Islet precursor cell (in vitro differentiated cells): ENCODE data around the gene HOXD12.

Experiments used
- DNase-seq: peaks from one replicate; pipeline ENCODE4 v3.0.0-alpha.2; 2018

The HOXD12 gene

GRCh38 chr2:176099728-176100546 is at the start of gene HOXD12:
HOXD12 (plus strand) TSS chr2:176099795; CDS start chr2:176099802, 7 bp downstream.
- peak; percentile 57 for DNase-seq

GRCh38 chr2:176056406-176056805 is 43.2 kb upstream of the HOXD12 start:
- no peak for DNase-seq

GRCh38 chr2:176063958-176064357 is 35.6 kb upstream of the HOXD12 start:
- DNase-seq: no peak

DNA sequence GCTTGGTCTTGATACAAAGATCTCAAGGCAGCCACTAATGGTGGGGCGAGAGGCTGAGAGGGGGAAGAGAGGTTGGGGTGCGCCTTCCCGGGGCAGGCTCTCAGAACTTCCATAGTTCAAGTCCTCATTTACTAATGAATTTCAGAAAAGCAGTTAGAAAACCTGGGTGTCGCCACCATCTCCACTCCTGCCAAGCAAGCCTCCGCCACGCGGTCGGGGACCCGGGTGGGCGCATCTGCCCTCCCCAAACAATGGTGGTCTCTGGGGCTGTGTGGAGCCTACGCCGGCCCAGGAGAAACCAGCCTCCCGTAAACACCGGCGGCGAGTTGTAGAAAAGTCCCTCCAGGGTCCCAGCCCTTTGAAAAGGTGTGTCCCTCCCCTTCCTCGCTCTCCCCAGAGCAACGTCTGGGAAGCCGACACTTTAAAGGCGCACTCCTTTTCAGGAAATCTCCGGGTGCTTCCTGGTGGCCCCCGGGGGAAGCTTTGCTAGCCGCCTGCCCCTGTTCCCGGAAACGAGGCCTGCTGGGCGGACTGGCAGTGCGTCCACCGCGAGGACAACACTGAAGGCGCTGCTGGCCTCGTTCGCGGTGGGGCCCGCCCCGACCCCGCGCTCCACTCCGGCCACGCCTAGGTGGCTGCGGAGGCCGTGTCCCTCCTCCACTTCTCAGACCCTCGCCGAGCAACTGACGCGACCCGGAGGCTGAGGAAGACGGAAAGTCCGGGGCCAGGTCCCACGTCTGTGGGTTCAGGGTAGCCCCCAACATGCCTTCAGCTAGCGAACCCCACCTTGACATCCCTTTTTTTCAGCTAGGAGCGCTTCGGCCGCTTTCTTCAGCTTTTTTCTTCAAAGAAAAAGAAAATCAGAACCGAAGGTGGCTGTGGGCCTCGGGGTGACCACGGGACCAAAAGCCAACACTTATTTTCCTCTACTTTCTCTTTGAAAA is 32.7 kb upstream of the HOXD12 start:
- DNase-seq: peak; percentile 52

DNA sequence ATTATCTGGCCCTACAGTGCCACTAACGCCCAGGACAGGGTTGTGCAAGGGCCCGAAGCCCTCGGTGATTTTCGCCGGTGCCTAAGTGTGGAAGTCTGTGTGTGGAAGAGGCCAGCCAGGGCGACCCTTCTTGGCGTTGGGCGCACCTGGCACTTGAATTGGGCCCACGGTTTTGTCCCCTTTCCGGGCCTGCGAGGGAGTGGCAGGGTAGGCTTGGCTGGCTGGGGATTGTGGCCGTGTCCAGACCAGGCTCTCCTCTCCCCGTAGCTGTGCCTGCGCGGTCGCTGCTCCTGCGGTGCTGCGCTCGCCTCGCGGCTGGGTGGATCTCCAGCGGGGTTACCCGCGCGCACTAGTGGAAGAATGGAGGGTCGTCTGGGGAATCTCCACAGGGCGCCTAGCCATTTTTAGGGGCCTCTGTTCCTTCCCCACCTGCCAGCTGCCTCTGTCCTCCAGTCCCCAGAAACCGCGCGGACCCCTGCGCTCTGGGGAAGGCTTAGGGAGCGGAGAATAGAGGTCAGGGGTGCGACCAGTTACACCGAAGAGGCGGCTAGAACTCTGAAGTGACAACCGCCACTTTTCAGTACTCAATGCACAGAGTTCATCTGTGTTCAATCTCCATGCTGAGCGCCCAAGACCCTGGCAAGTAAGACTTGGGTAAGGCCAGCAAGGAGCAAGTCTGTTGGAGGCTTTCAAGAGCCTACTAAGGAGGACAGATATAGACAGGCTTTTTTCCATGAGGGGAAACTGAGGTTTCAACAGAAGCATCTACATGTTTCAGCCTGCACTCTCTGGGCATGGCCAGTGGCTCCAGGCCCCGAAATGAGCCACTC is 31.8 kb upstream of the HOXD12 start:
- peak; percentile 59 for DNase-seq

DNA sequence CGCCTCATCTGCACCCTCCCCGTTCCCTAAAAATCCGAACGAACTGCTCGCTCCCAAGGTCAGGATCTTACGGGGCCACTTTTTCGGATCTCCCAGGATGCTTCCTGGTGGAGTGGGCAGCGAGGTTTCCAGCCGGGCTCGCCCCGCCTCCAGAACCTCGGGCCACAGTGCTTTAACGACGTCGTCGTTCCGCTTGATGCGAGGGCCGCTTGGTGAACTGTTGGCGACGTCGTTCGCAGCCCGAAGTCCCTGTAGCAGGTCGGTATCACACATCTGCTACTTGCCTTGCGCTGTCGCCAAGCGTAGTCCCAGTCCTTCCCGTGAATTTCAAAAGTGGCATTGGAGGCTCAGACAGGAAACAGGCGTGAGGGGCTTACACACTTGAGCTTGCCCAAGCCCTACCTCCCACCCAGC is 31.2 kb upstream of the HOXD12 start:
- peak; percentile 52 for DNase-seq

- DNase-seq: no peak
Observed at GRCh38 chr2:176071330-176072291, 28.0 kb upstream of the HOXD12 start.

DNA sequence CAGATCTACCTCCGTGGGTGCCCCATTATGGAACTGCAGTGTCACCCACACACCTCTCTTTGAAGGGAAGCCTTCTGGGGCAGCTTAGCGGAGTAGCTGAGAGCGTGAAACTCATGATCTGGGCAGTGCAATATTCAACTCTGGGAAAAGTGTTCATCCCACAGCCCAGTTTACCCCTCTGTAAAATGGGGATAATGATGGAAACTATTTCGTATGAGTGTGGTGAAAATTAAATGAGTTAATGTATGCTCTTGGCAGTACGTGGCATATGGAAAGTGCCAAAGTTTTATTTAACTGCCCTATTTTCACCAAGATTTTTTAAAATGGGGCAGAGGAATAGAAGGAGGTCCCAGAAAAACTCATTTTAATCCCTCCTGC is 27.3 kb upstream of the HOXD12 start:
- DNase-seq: no peak

GRCh38 chr2:176072951-176073904 is 26.4 kb upstream of the HOXD12 start:
- DNase-seq: peak; percentile 57

- no peak for DNase-seq
Observed at GRCh38 chr2:176074919-176075425, 24.6 kb upstream of the HOXD12 start.

GRCh38 chr2:176075481-176075880 is 24.1 kb upstream of the HOXD12 start:
- DNase-seq: peak; percentile 59

GRCh38 chr2:176076063-176076462 is 23.5 kb upstream of the HOXD12 start:
- DNase-seq: no peak

DNA sequence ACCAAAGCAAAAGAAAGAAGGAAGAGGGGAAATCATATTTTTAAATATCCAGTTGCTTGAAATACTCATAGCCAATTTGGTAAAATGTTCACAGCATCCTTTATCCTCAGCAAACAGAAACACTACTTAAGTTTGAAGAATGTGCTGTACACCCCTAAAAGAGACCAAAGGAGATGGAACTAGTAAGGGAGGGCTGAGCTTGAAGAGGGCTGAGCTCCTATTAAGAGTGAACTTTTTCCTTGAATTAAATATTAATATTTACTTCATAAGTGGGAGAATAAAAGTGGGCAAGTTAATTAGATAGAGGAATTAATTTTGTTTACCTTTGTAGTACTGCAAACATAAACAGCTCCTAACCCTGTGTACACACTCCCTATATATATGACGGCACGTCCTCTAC is 22.8 kb upstream of the HOXD12 start:
- DNase-seq: no peak

DNA sequence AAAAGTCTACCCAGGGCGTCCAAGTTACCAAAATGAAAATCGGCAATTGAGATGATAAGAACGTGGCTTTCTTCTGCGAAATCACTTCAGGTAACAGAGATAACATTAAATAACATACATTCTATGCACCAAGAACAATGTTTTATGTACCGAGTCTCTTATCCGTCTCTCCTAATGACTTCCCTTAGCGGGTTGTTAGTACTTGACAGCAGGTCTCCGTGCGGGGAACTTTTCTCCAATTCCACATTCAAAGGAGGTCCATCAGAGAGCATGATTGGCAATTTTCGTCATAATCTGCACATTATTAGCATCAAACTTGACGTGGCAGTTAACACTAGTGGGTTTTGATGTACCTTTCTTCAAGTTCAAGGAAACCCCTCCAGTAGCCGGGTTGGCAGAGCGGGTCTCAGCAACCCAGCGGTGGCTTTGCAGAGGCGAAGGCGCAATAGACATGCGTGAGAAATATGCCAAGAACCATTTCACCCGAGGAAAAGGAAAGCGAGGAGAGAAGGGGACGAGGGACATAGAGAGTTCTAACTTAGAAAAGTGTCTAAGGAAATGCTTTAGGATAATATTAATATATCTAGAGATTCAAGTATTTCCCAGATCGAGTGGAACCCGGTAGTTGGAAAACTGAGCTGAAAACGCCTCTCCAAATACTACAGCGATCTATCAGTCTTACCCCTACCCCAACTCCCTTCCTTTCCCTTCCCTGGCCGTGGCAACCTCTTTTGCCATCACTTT is 20.9 kb upstream of the HOXD12 start:
- no peak for DNase-seq

GRCh38 chr2:176079285-176079830 is 20.2 kb upstream of the HOXD12 start:
- peak; percentile 67 for DNase-seq

GRCh38 chr2:176079831-176080539 is 19.6 kb upstream of the HOXD12 start:
- DNase-seq: peak; percentile 95

GRCh38 chr2:176080540-176081375 is 18.8 kb upstream of the HOXD12 start:
- DNase-seq: peak; percentile 69
